ENCODE data around the gene CD7. TPM values are rescaled to one million over a fixed set of nuclear protein-coding genes. Genes with fewer than 3 reads are reported as not detected.

Gene CD7
- total and polyA plus RNA-seq, 2 donors (not counting 1 experiment from before 2014, with no cell fraction given) = 0.67 to 1.3 TPM

DNA sequence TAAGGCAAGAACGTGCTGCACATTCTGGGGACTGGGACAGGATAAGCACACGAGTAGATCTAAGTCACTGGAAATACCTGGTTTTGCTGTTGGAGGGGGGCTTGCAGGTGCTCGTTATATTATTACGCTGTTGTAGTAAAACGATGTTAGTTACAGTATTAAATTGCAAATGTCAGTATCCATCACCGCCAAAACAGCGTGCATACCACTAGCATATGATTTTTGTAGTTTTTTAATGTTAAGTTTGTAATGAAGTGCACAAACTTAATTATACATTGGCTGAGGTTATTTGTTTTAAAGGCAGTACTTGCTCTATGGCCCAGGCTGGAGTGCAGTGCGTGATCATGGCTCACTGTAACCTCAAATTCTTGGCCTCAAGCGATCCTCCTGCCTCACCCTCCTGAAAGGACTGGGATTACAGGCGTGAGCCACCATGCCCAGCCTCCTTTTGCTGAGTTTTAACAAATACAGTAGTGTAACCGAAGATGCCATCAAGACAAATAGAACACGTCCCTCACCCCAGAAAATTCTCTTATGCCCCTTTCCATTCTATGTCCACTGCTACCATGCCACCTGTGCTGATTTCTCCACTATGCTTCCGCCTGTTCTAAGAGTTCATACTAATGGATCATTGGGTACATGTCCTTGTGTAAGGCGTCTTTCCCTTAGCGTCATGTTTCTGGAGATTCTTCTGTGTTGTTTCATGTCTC, 23.2 kb downstream of the CD7 start:
- H3K4me3 ChIP-seq (ENCODE audit: control extremely low read depth in 1 of 5, extremely low read depth in 1 of 5, insufficient read depth in 1 of 5, low read depth in 2 of 5, low read length in 4 of 5) = no peak overlapping the region
- CTCF ChIA-PET = interaction anchor here (0.6 kb wide), 1 partner anchor 11 kb away, joined by 3 read pairs; no protein-coding TSS in a partner anchor

More for the DNA sequence above, 23.2 kb downstream of the CD7 start:
- DNase-seq = no peak
- Mint-ChIP-seq H3K9me3 (ENCODE audit: insufficient read depth) (no peaks in the 10 kb centered on the region), H3K4me3 (peak overlapping the region; percentile 79), H3K27me3 (no peaks in the 10 kb centered on the region), H3K27ac (peak overlapping the region; percentile 86), H3K4me1 (peaks cover 57% of the 10 kb centered on the region)
- no peak overlapping the region for H3K27ac ChIP-seq (ENCODE audit: low read length in 2 of 2)
- intact Hi-C loops (cut with micrococcal nuclease) = loop anchor here (10.0 kb wide), 2 partner anchors 121 to 429 kb away; partner anchors contain the start of genes HEXD, OGFOD3 and P4HB
- ATAC-seq (ENCODE audit: low read depth) = no peak
- 97% methylated on average over 13 of the region's 15 CpGs for WGBS (ENCODE audit: insufficient coverage)
- no peaks in the 10 kb centered on the region for H4K20me1 ChIP-seq (ENCODE audit: control insufficient read depth, insufficient read depth, low read length, poor library complexity, severe bottlenecking)
- peaks cover 29 to 46% of the 10 kb centered on the region in 2 donors for H3K4me1 ChIP-seq (ENCODE audit: control insufficient read depth in 2 of 2, insufficient read depth in 2 of 2, low read length in 2 of 2)
- no peaks in the 10 kb centered on the region for H3K36me3 ChIP-seq (replicated peaks in 1 of 2; ENCODE audit: control extremely low read depth in 1 of 2, control insufficient read depth in 1 of 2, extremely low read depth in 1 of 2, insufficient read depth in 2 of 2, low read length in 1 of 2)
- no peaks in the 10 kb centered on the region for H3K9me3 ChIP-seq (ENCODE audit: control extremely low read depth in 1 of 3, control insufficient read depth in 2 of 3, insufficient read depth in 1 of 3, low read length in 2 of 3)
- H2AFZ ChIP-seq (ENCODE audit: insufficient read depth, low read depth, low read length, poor library complexity, severe bottlenecking) = no peak overlapping the region
- TF ChIP-seq, protein P1, sequence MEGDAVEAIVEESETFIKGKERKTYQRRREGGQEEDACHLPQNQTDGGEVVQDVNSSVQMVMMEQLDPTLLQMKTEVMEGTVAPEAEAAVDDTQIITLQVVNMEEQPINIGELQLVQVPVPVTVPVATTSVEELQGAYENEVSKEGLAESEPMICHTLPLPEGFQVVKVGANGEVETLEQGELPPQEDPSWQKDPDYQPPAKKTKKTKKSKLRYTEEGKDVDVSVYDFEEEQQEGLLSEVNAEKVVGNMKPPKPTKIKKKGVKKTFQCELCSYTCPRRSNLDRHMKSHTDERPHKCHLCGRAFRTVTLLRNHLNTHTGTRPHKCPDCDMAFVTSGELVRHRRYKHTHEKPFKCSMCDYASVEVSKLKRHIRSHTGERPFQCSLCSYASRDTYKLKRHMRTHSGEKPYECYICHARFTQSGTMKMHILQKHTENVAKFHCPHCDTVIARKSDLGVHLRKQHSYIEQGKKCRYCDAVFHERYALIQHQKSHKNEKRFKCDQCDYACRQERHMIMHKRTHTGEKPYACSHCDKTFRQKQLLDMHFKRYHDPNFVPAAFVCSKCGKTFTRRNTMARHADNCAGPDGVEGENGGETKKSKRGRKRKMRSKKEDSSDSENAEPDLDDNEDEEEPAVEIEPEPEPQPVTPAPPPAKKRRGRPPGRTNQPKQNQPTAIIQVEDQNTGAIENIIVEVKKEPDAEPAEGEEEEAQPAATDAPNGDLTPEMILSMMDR (IDR thresholded peaks at IDR 0.05) = no peak
- TF ChIP-seq EZH2 (IDR thresholded peaks at IDR 0.05; ENCODE audit: borderline replicate concordance, insufficient read depth, low read depth, low read length, poor library complexity, severe bottlenecking) = no peak
- H3K27me3 ChIP-seq (replicated peaks in 1 of 4; ENCODE audit: control extremely low read depth in 1 of 4, control insufficient read depth in 3 of 4, insufficient read depth in 4 of 4, low read length in 3 of 4) = no peaks in the 10 kb centered on the region
- H3K4me2 ChIP-seq (replicated peaks; ENCODE audit: low read depth, low read length, poor library complexity, severe bottlenecking) = no peak overlapping the region
- POLR2A ChIA-PET = interaction anchor here (0.7 to 3.3 kb wide), 3 partner anchors 21 to 628 kb away, joined by 3 to 28 read pairs (median 5); partner anchors contain the start of genes CCDC137, CCDC57, CSNK1D and OXLD1
- no peak overlapping the region for H3K9ac ChIP-seq (ENCODE audit: low read length)
- H3K79me2 ChIP-seq (ENCODE audit: control insufficient read depth, insufficient read depth, low read length) = no peaks in the 10 kb centered on the region
